ENCODE measurements around the gene ESR2. TPM values are rescaled to one million over a fixed set of nuclear protein-coding genes. Genes with fewer than 3 reads are reported as not detected.

Gene ESR2
- total RNA-seq, 6 experiments from 2014 or later, result not detected

GRCh38 chr14:64137657-64138290 lies 156.4 kb downstream of the ESR2 start:
- Mint-ChIP-seq H3K36me3 (ENCODE audit: low read depth) (no peaks in the 10 kb centered on the region), H3K27ac (no peak overlapping the region), H3K4me3 (no peak overlapping the region), H3K4me1 (ENCODE audit: low read depth) (no peaks in the 10 kb centered on the region), H3K27me3 (ENCODE audit: insufficient read depth) (no peaks in the 10 kb centered on the region; the same call in 1 of the 2 replicates), H3K9me3 (no peaks in the 10 kb centered on the region)
- DNase-seq, result peak; percentile 7
- peak; percentile 47; the same call in 1 of the 2 replicates for TF ChIP-seq CTCF (IDR thresholded peaks at IDR 0.05)

GRCh38 chr14:64126548-64126947 lies 167.6 kb downstream of the ESR2 start:
- TF ChIP-seq CTCF (IDR thresholded peaks at IDR 0.05), result no peak
- DNase-seq, result no peak
- H3K27ac Mint-ChIP-seq, result no peak overlapping the region
- H3K36me3 Mint-ChIP-seq (ENCODE audit: low read depth), result no peaks in the 10 kb centered on the region
- H3K9me3 Mint-ChIP-seq, result no peaks in the 10 kb centered on the region
- no peaks in the 10 kb centered on the region; the same call in 1 of the 2 replicates for H3K4me1 Mint-ChIP-seq (ENCODE audit: low read depth)
- H3K27me3 Mint-ChIP-seq (ENCODE audit: insufficient read depth), result no peaks in the 10 kb centered on the region; the same call in 1 of the 2 replicates
- no peak overlapping the region for H3K4me3 Mint-ChIP-seq

GRCh38 chr14:64125270-64125669 lies 168.9 kb downstream of the ESR2 start:
- H3K27me3 Mint-ChIP-seq (ENCODE audit: insufficient read depth), result no peaks in the 10 kb centered on the region; the same call in 1 of the 2 replicates
- H3K4me1 Mint-ChIP-seq (ENCODE audit: low read depth), result no peaks in the 10 kb centered on the region; the same call in 1 of the 2 replicates
- H3K9me3 Mint-ChIP-seq, result no peaks in the 10 kb centered on the region
- H3K27ac Mint-ChIP-seq, result no peak overlapping the region
- no peak for TF ChIP-seq CTCF (IDR thresholded peaks at IDR 0.05)
- no peak for DNase-seq
- H3K4me3 Mint-ChIP-seq, result no peak overlapping the region
- no peaks in the 10 kb centered on the region for H3K36me3 Mint-ChIP-seq (ENCODE audit: low read depth)

GRCh38 chr14:64123241-64123822 lies 170.8 kb downstream of the ESR2 start:
- DNase-seq, result no peak
- no peaks in the 10 kb centered on the region; the same call in 1 of the 2 replicates for H3K27me3 Mint-ChIP-seq (ENCODE audit: insufficient read depth)
- H3K4me3 Mint-ChIP-seq, result no peak overlapping the region
- peaks cover 2% of the 10 kb centered on the region for H3K4me1 Mint-ChIP-seq (ENCODE audit: low read depth)
- H3K9me3 Mint-ChIP-seq, result no peaks in the 10 kb centered on the region
- H3K36me3 Mint-ChIP-seq (ENCODE audit: low read depth), result no peaks in the 10 kb centered on the region
- no peak overlapping the region for H3K27ac Mint-ChIP-seq
- no peak for TF ChIP-seq CTCF (IDR thresholded peaks at IDR 0.05)

- no peaks in the 10 kb centered on the region for H3K9me3 Mint-ChIP-seq
- no peak for DNase-seq
- H3K4me3 Mint-ChIP-seq, result no peak overlapping the region
- TF ChIP-seq CTCF (IDR thresholded peaks at IDR 0.05), result no peak
- no peaks in the 10 kb centered on the region; the same call in 1 of the 2 replicates for H3K27me3 Mint-ChIP-seq (ENCODE audit: insufficient read depth)
- H3K36me3 Mint-ChIP-seq (ENCODE audit: low read depth), result no peaks in the 10 kb centered on the region
- no peak overlapping the region for H3K27ac Mint-ChIP-seq
- peaks cover 12% of the 10 kb centered on the region for H3K4me1 Mint-ChIP-seq (ENCODE audit: low read depth)
These were observed 174.2 kb downstream of the ESR2 start for GRCh38 chr14:64119980-64120379.
